SK-N-SH (cell line): ENCODE measurements around the gene INPP5J.

ENCODE experiments used
- CTCF ChIP-seq: fragments of 200-600 bp; sonication (generic); IDR thresholded peaks from 2 replicates; pipeline ENCODE4 v1.6.1; 2017; ENCODE audit warnings: antibody characterized with exemption, mild to moderate bottlenecking, moderate library complexity
- EZH2phosphoT487 ChIP-seq: fragments of 200-600 bp; sonication (generic); IDR thresholded peaks from 2 replicates; pipeline ENCODE4 v1.6.1; 2017; ENCODE audit warnings: low read depth, mixed run types, mild to moderate bottlenecking, antibody characterized with exemption, moderate library complexity, borderline replicate concordance
- JUND ChIP-seq: IDR thresholded peaks from 2 replicates; pipeline ENCODE4 v1.4.0; 2012
- POLR2AphosphoS5 ChIP-seq: IDR thresholded peaks from 2 replicates; pipeline ENCODE4 v1.6.1; 2012; ENCODE audit warnings: low read depth, low read length
- TAF1 ChIP-seq: IDR thresholded peaks from 2 replicates; pipeline ENCODE4 v1.6.1; 2012; ENCODE audit warnings: low read depth, mild to moderate bottlenecking, low read length, moderate library complexity, borderline replicate concordance

- no peak for TF ChIP-seq CTCF
- no peak for TF ChIP-seq JUND
- no peak for TF ChIP-seq TAF1
- TF ChIP-seq POLR2AphosphoS5 = no peak
- no peak for TF ChIP-seq EZH2phosphoT487
Observed at GRCh38 chr22:31093086-31093850, 29.5 kb upstream of the INPP5J start.
